Measurements from ENCODE around the gene ZSCAN20.

ZSCAN20 gene

GRCh38 chr1:33466159-33466558 is 6.3 kb upstream of the ZSCAN20 start:
- H3K18ac ChIP-seq (ENCODE audit: low read depth in 1 of 2, low read length in 2 of 2), result no peak overlapping the region
- H2AK5ac ChIP-seq (ENCODE audit: low read length, severe bottlenecking), result no peak overlapping the region
- H3K4me1 ChIP-seq (ENCODE audit: control insufficient read depth, insufficient read depth, low read depth, low read length), result peaks cover 17% of the 10 kb centered on the region
- H2BK120ac ChIP-seq (ENCODE audit: low read depth, low read length), result no peak overlapping the region
- H3K27ac ChIP-seq (ENCODE audit: low read length, poor library complexity, severe bottlenecking), result no peak overlapping the region
- no peaks in the 10 kb centered on the region for H3K9me3 ChIP-seq (ENCODE audit: control insufficient read depth, low read length)
- no peak overlapping the region for H4K8ac ChIP-seq (ENCODE audit: low read length)
- no peak overlapping the region for H2BK15ac ChIP-seq (ENCODE audit: low read depth, poor library complexity, severe bottlenecking)
- no peak overlapping the region for H3K14ac ChIP-seq (ENCODE audit: low read length in 2 of 2)
- no peaks in the 10 kb centered on the region for H3K27me3 ChIP-seq (ENCODE audit: control insufficient read depth in 1 of 2, insufficient read depth in 1 of 2, low read length in 2 of 2)
- no peak overlapping the region for H3K4me2 ChIP-seq (ENCODE audit: low read length, poor library complexity, severe bottlenecking)
- H2AFZ ChIP-seq (ENCODE audit: low read depth, low read length), result no peak overlapping the region
- no peaks in the 10 kb centered on the region for H3K79me1 ChIP-seq (replicated peaks; ENCODE audit: low read length, poor library complexity, severe bottlenecking)
- no peak overlapping the region for H3K23ac ChIP-seq (ENCODE audit: low read length in 2 of 2)
- H3K4ac ChIP-seq (ENCODE audit: low read depth in 1 of 2, low read length in 2 of 2), result no peak overlapping the region
- no peak overlapping the region for H2BK5ac ChIP-seq (ENCODE audit: low read depth, low read length, poor library complexity, severe bottlenecking)
- peak overlapping the region in 1 of 2 experiments; percentile 29 for H2BK12ac ChIP-seq (ENCODE audit: low read length in 2 of 2)
- no peak overlapping the region for H4K91ac ChIP-seq (ENCODE audit: low read length)
- WGBS, result 94% methylated on average over 6 of the region's 6 CpGs
- H3K4me3 ChIP-seq (ENCODE audit: insufficient read depth in 1 of 2, low read depth in 1 of 2, low read length in 2 of 2), result no peak overlapping the region
- H3K9ac ChIP-seq (ENCODE audit: low read length), result no peak overlapping the region
- H3K36me3 ChIP-seq (ENCODE audit: control insufficient read depth in 1 of 2, insufficient read depth in 2 of 2, low read depth in 1 of 2, low read length in 2 of 2), result no peaks in the 10 kb centered on the region
- DNase-seq, result no peak

GRCh38 chr1:33468011-33468410 is 4.4 kb upstream of the ZSCAN20 start:
- Histone ChIP-seq H3K27ac (ENCODE audit: low read length, poor library complexity, severe bottlenecking) (no peak overlapping the region), H3K4me2 (ENCODE audit: low read length, poor library complexity, severe bottlenecking) (no peak overlapping the region), H2AK5ac (ENCODE audit: low read length, severe bottlenecking) (no peak overlapping the region), H3K79me1 (replicated peaks; ENCODE audit: low read length, poor library complexity, severe bottlenecking) (peaks cover 2% of the 10 kb centered on the region), H4K91ac (ENCODE audit: low read length) (no peak overlapping the region), H4K8ac (ENCODE audit: low read length) (no peak overlapping the region), H3K36me3 (ENCODE audit: control insufficient read depth in 1 of 2, insufficient read depth in 2 of 2, low read depth in 1 of 2, low read length in 2 of 2) (no peaks in the 10 kb centered on the region), H3K4me3 (ENCODE audit: insufficient read depth in 1 of 2, low read depth in 1 of 2, low read length in 2 of 2) (no peak overlapping the region), H3K18ac (ENCODE audit: low read depth in 1 of 2, low read length in 2 of 2) (no peak overlapping the region), H3K4me1 (ENCODE audit: control insufficient read depth, insufficient read depth, low read depth, low read length) (peaks cover 13% of the 10 kb centered on the region), H2BK5ac (ENCODE audit: low read depth, low read length, poor library complexity, severe bottlenecking) (no peak overlapping the region), H2AFZ (ENCODE audit: low read depth, low read length) (no peak overlapping the region), H2BK15ac (ENCODE audit: low read depth, poor library complexity, severe bottlenecking) (no peak overlapping the region), H3K23ac (ENCODE audit: low read length in 2 of 2) (no peak overlapping the region), H3K27me3 (ENCODE audit: control insufficient read depth in 1 of 2, insufficient read depth in 1 of 2, low read length in 2 of 2) (no peaks in the 10 kb centered on the region), H3K9ac (ENCODE audit: low read length) (no peak overlapping the region), H3K4ac (ENCODE audit: low read depth in 1 of 2, low read length in 2 of 2) (no peak overlapping the region), H3K9me3 (ENCODE audit: control insufficient read depth, low read length) (no peaks in the 10 kb centered on the region), H3K14ac (ENCODE audit: low read length in 2 of 2) (no peak overlapping the region), H2BK12ac (ENCODE audit: low read length in 2 of 2) (peak overlapping the region in 1 of 2 experiments; percentile 48), H2BK120ac (ENCODE audit: low read depth, low read length) (no peak overlapping the region)
- no peak for DNase-seq
- 92% methylated on average over 4 of the region's 4 CpGs for WGBS

GRCh38 chr1:33468531-33468930 is 3.9 kb upstream of the ZSCAN20 start:
- Histone ChIP-seq H2BK120ac (ENCODE audit: low read depth, low read length) (no peak overlapping the region), H3K9me3 (ENCODE audit: control insufficient read depth, low read length) (no peaks in the 10 kb centered on the region), H3K4me2 (ENCODE audit: low read length, poor library complexity, severe bottlenecking) (no peak overlapping the region), H3K27ac (ENCODE audit: low read length, poor library complexity, severe bottlenecking) (no peak overlapping the region), H2AK5ac (ENCODE audit: low read length, severe bottlenecking) (no peak overlapping the region), H2BK5ac (ENCODE audit: low read depth, low read length, poor library complexity, severe bottlenecking) (no peak overlapping the region), H3K27me3 (ENCODE audit: control insufficient read depth in 1 of 2, insufficient read depth in 1 of 2, low read length in 2 of 2) (no peaks in the 10 kb centered on the region), H3K9ac (ENCODE audit: low read length) (no peak overlapping the region), H4K91ac (ENCODE audit: low read length) (no peak overlapping the region), H3K4me3 (ENCODE audit: insufficient read depth in 1 of 2, low read depth in 1 of 2, low read length in 2 of 2) (no peak overlapping the region), H4K8ac (ENCODE audit: low read length) (no peak overlapping the region), H2AFZ (ENCODE audit: low read depth, low read length) (no peak overlapping the region), H3K18ac (ENCODE audit: low read depth in 1 of 2, low read length in 2 of 2) (peak overlapping the region in 1 of 2 experiments; percentile 73), H2BK12ac (ENCODE audit: low read length in 2 of 2) (peak overlapping the region in 1 of 2 experiments; percentile 33), H3K4ac (ENCODE audit: low read depth in 1 of 2, low read length in 2 of 2) (peak overlapping the region in 1 of 2 experiments; percentile 9), H3K36me3 (ENCODE audit: control insufficient read depth in 1 of 2, insufficient read depth in 2 of 2, low read depth in 1 of 2, low read length in 2 of 2) (no peaks in the 10 kb centered on the region), H3K14ac (ENCODE audit: low read length in 2 of 2) (peak overlapping the region in 1 of 2 experiments; percentile 37), H3K79me1 (replicated peaks; ENCODE audit: low read length, poor library complexity, severe bottlenecking) (peaks cover 5% of the 10 kb centered on the region), H2BK15ac (ENCODE audit: low read depth, poor library complexity, severe bottlenecking) (no peak overlapping the region), H3K23ac (ENCODE audit: low read length in 2 of 2) (no peak overlapping the region), H3K4me1 (ENCODE audit: control insufficient read depth, insufficient read depth, low read depth, low read length) (peaks cover 13% of the 10 kb centered on the region)
- DNase-seq, result no peak
- WGBS, result 81% methylated on average over 4 of the region's 4 CpGs

- Histone ChIP-seq H2BK12ac (ENCODE audit: low read length in 2 of 2) (peak overlapping the region in 1 of 2 experiments; percentile 33), H3K23ac (ENCODE audit: low read length in 2 of 2) (no peak overlapping the region), H3K27me3 (ENCODE audit: control insufficient read depth in 1 of 2, insufficient read depth in 1 of 2, low read length in 2 of 2) (no peaks in the 10 kb centered on the region), H2AK5ac (ENCODE audit: low read length, severe bottlenecking) (no peak overlapping the region), H2AFZ (ENCODE audit: low read depth, low read length) (no peak overlapping the region), H3K4me3 (ENCODE audit: insufficient read depth in 1 of 2, low read depth in 1 of 2, low read length in 2 of 2) (no peak overlapping the region), H3K9ac (ENCODE audit: low read length) (peak overlapping the region; percentile 54), H3K9me3 (ENCODE audit: control insufficient read depth, low read length) (no peaks in the 10 kb centered on the region), H4K8ac (ENCODE audit: low read length) (no peak overlapping the region), H3K4me1 (ENCODE audit: control insufficient read depth, insufficient read depth, low read depth, low read length) (peaks cover 15% of the 10 kb centered on the region), H3K18ac (ENCODE audit: low read depth in 1 of 2, low read length in 2 of 2) (peak overlapping the region in 1 of 2 experiments; percentile 73), H3K4me2 (ENCODE audit: low read length, poor library complexity, severe bottlenecking) (no peak overlapping the region), H3K36me3 (ENCODE audit: control insufficient read depth in 1 of 2, insufficient read depth in 2 of 2, low read depth in 1 of 2, low read length in 2 of 2) (no peaks in the 10 kb centered on the region), H3K27ac (ENCODE audit: low read length, poor library complexity, severe bottlenecking) (no peak overlapping the region), H2BK5ac (ENCODE audit: low read depth, low read length, poor library complexity, severe bottlenecking) (no peak overlapping the region), H2BK15ac (ENCODE audit: low read depth, poor library complexity, severe bottlenecking) (no peak overlapping the region), H3K4ac (ENCODE audit: low read depth in 1 of 2, low read length in 2 of 2) (no peak overlapping the region), H2BK120ac (ENCODE audit: low read depth, low read length) (no peak overlapping the region), H4K91ac (ENCODE audit: low read length) (no peak overlapping the region), H3K79me1 (replicated peaks; ENCODE audit: low read length, poor library complexity, severe bottlenecking) (peaks cover 9% of the 10 kb centered on the region), H3K14ac (ENCODE audit: low read length in 2 of 2) (no peak overlapping the region)
- DNase-seq, result no peak
- WGBS, result 98% methylated on average over 2 of the region's 3 CpGs
These were observed 3.5 kb upstream of the ZSCAN20 start for GRCh38 chr1:33468967-33469366.
